Stimulated activated CD8-positive, alpha-beta memory T cell treated with anti-CD3 and anti-CD28 coated beads, Interleukin-4, amount 100 ng/mL, for 48 hours (primary cell): ENCODE data around the gene SGMS1.
"Not testable (repeated sequence)": the region's sequence is repeated elsewhere in the genome, so short reads cannot be mapped to it uniquely, and the experiment has no call there.

Source experiments
- DNase-seq: peaks from one replicate; pipeline ENCODE4 v3.0.0-alpha.2; 2020

SGMS1 gene

DNA sequence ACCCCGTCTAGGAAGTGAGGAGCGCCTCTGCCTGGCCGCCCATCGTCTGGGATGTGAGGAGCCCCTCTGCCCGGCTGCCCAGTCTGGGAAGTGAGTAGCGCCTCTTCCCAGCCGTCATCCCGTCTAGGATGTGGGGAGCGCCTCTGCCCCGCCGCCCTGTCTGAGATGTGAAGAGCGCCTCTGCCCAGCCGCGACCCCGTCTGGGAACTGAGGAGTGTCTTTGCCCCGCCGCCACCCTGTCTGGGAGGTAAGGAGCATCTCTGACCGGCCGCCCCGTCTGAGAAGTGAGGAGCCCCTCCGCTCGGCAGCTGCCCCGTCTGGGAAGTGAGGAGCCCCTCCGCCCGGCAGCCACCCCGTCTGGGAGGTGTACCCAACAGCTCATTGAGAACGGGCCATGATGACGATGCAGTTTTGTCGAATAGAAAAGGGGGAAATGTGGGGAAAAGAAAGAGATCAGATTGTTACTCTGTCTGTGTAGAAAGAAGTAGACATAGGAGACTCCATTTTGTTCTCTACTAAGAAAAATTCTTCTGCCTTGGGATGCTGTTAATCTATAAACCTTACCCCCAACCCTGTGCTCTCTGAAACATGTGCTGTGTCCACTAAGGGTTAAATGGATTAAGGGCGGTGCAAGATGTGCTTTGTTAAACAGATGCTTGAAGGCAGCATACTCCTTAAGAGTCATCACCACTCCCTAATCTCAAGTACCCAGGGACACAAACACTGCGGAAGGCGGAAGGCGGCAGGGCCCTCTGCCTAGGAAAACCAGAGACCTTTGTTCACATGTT lies 267.9 kb downstream of the SGMS1 start:
- DNase-seq = not testable (repeated sequence)

DNA sequence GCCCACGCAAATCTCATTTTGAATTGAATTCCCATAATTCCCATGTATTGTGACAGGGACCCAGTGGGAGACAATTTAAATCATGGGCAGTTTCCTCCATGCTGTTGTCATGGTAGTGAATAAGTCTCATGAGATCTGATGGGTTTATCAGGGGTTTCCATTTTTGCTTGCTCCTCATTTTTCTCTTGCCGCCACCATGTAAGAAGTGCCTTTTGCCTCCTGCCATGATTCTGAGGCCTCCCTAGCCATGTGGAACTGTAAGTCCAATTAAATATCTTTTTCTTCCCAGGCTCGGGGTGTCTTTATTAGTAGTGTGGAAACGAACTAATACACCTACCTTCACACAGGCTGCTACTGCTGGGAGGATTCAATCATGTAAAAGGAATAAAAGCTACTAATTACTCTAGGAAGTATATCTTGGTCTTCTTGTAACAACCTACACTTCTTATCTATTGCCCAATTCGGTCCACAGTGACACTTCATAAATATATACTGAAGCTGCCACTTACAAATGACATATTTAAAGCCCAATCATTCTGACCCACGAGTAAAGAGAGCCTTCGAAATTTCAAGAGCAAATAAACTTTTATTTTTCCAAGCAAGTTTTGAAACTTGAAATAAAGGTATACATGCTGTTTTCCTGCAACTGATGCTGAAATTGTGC lies 272.1 kb downstream of the SGMS1 start:
- DNase-seq = no peak

DNA sequence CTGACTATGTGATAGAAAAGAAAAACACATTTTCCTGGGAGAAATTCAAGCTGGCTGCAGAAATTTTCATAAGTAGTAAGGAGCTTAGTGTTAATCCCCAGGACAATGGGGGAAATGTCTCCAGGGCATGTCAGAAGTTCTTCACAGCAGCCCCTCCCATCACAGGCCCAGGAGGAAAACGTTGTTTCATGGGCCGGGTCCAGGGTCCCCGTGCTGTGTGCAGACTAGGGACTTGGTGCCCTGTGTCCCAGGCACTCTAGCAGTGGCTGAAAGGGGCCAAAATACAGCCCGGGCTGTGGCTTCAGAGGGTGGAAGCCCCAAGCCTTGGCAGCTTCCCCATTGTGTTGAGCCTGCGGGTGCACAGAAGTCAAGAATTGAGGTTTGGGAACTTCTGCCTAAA lies 273.4 kb downstream of the SGMS1 start:
- no peak for DNase-seq

DNA sequence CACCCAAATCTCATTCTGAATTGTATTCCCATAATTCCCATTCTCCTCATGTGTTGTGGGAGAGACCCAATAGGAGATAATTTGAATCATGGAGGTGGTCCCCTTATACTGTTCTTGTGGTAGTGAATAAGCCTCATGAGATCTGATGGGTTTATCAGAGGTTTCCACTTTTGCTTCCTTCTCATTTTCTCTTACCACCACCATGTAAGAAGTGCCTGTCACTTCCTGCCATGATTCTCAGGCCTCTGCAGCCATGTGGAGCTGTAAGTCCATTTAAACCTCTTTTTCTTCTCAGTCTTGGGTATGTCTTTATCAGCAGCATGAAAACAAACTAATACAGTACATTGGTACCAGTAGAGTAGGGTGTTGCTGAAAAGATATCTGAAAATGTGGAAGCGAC lies 274.2 kb downstream of the SGMS1 start:
- no peak for DNase-seq

DNA sequence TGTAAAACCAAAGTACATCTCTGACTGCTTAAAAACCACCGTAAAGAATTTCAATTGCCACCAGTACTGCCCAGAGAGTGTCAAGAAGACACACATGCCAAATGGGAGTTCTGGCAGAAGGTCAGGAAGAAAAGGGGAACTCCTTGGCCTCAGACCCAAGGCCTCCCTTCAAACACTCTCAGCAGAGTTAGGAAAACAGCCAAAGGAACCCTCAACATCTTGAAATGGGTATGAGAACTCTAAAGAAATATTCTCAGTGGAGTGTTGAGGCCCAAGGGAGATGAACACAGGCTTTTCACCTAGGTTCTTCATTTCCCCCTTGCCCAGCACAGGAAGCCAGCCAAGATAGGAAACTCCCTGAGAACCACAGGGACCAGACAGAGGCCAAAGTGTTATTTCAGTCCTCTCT lies 276.4 kb downstream of the SGMS1 start:
- DNase-seq = no peak

DNA sequence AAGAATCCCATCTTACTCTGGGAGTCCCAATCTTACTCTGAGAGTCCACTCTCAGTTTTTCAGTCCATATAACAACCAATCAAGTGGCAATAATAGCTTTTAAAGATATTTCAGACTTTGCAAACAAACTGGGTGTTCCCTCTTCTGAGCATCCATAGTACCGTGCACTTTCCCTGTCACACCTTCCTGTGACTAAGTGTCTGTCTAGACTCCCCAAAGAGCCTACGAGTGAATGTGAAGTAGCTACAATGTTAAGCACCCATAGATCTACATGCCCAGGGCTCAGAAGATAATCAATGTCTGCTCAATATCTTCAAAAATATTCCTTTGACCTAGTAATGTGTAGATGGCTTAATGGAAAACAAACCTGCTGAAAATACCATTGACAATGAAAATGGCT lies 276.8 kb downstream of the SGMS1 start:
- DNase-seq = no peak

DNA sequence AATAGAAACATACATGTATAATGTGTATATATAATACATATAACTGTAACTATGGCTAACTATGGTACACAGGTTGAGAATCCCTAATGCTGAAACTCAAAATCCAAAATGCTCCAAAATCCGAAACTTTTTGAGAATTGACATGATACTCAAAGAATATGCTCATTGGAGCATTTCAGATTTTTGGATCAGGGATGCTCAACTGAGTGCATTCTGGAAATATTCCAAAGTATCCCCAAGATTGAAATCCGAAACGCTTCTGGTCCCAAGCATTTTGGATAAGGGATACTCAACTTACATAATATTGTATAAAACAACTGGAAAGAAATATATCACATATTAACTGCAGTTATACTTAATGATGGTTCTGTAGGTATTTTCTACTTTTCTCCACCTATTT lies 278.2 kb downstream of the SGMS1 start:
- no peak for DNase-seq

DNA sequence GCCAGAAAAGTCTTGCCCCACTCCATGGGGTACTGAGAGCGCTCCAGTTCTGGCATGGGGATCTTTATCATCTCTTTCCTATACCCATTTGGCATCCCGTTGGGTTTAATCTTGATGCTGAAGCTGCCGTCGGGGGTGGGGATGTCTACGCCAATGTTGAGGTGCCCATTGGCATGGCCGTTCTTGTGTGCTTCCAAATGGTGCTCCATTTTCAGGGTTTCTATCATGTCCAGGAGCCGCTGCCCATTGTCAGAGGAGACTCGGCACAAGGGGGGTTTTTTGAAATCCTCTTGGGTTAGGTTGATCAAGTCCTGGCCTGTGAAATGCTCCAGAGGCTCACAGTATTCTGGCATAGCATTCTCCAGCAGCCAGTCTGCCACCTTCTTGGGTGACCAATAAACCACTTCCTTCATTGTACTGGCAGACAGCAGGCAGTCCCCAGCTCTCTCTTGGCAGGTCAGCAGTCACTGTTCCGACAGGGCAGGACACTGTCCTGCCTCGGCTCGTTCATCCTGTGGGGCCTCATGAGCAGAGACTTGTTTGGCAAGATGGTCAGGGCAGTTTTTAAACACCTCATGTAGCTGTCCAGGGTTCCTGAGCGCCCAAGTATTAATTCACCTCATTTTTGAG lies 279.9 kb downstream of the SGMS1 start:
- no peak for DNase-seq

DNA sequence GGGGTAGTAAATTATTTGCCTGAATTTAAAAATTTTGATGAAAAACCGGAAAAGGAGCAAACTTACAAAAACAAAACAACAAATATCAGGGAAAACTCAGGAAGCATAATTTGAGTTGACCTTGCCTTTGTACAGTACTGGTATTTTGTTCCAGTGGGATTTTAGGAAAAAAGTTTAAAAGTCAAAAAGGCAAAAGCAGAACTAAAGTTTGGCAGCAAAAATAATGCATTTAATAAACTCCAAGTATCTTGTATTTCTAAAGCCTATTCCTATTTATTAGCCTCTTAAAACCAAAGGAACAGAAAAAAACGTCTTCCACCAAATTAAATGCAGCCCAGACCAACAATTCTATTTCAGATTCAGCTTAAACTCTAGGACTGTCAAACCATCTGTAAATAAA lies 281.8 kb downstream of the SGMS1 start:
- DNase-seq = no peak

DNA sequence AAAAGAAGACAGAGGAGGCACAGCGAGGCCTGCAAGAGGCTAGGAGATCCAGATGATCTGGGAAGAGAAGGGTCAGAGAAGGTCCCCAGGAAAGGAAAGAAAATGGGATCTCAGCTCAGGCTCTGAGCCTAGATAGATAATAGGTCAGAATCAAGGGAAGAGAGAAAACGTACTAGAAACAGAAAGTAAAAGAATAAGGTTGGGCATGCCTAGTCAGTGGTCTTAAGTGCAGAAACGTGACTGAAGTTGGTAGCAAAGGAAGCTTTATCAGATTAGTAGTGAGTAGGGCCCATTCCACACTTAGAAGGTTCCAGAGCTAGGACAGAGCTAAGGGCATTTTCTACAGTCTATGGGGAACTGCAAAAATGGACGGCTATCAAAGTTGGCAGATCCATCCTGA lies 287.6 kb downstream of the SGMS1 start:
- DNase-seq = no peak

DNA sequence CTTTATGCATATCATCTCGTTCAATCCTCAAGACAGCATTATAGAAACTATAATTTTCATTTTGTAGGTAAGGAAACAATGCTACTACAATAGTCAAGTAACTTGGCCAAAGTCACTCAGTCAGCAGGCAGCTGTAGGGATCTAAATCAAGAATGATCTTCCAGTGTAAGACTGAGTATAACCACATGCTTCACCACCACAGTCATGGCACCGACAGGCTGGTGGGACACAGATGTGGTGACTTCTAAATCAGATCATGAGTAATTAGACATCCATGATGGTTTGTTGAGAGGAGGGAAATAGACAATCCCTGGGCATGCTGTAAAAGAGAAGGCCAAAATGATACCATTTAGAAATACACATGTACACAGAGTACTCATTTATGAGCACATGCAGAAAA lies 288.4 kb downstream of the SGMS1 start:
- no peak for DNase-seq

DNA sequence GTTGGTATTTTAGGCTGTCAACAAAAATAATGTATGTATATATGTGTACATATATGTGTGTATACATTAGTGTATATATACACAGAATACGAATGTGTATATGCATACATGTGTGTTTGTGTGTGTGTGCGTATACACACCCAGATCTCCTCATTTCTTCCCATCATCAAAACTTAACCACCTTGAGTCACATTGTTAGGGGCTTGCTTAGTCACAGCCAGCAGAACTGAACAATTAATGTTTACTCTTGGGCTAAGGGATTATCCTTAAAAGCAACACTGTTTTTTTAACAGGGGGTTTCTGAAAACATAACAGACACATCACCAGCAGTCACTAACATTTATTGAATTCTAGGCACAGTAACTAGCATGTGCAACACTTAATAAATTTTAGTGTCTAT lies 289.5 kb downstream of the SGMS1 start:
- DNase-seq = no peak

DNA sequence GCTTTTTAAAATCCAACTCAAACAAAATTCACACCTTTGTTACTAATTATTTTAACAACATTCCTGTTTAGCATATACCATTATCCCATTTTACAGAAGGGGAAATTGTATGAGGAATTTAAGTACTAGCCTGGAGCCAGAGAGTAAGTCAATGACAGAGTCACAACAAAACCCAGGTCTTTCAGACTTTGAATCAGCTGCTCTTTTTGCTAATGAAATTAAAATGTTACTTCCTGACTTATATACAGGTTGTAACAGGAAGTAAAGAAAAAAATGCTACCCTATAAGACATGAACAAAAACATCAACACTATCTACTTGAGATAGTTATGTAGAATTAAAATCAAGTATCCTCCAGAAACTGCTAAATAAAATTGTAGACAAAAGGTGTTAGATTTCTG lies 289.9 kb downstream of the SGMS1 start:
- DNase-seq = no peak

DNA sequence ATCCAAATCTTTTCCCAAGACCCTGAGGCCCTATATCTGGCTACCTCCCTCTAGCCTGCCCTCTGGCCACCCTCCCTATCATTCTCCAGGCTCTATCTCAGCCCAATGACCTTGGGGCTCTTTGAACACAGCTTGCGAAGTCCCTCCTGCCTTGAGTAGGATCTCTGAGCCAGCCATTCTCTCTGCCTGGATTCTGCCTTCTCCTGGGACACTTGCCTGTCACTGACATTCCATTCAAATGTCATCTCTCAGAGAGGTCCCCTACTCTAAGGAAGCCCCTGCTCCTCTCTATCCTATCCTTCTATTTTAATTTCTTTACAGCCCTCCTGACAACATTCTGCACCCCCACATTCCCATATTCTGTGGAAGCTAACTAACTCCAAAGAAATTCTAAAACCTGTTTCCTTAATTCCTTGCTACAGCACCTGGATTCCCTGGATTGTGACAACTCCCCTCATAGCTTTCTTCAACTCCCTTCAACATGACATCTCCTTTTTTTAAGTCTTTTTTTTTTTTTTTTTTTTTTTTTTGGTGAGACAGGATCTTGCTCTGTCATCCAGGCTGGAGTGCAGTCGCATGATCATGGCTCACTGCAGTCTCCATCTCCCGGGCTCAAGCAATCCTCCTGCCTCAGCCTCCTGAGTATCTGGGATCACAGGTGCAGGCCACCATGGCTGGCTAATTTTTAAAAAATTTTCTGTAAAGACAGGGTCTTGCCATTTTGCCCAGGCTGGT lies 291.5 kb downstream of the SGMS1 start:
- no peak for DNase-seq

DNA sequence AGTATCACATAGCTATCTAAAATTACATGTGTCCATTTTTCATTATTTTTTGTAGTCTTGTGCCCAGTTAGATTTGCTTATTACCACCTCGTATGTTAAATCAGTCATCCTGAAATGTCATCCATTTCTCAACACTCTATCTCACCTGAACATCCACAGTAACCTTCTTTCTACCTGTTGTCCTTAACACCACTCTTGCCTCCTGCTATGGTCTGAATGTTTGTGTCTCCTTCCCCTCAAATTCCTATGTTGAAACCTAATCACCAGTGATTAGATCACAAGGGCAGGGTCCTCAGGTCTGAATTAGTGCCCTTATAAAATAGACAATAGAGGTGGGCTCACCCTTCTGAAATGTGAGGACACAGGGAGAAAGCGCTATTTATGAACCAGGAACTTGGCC lies 292.3 kb downstream of the SGMS1 start:
- no peak for DNase-seq

DNA sequence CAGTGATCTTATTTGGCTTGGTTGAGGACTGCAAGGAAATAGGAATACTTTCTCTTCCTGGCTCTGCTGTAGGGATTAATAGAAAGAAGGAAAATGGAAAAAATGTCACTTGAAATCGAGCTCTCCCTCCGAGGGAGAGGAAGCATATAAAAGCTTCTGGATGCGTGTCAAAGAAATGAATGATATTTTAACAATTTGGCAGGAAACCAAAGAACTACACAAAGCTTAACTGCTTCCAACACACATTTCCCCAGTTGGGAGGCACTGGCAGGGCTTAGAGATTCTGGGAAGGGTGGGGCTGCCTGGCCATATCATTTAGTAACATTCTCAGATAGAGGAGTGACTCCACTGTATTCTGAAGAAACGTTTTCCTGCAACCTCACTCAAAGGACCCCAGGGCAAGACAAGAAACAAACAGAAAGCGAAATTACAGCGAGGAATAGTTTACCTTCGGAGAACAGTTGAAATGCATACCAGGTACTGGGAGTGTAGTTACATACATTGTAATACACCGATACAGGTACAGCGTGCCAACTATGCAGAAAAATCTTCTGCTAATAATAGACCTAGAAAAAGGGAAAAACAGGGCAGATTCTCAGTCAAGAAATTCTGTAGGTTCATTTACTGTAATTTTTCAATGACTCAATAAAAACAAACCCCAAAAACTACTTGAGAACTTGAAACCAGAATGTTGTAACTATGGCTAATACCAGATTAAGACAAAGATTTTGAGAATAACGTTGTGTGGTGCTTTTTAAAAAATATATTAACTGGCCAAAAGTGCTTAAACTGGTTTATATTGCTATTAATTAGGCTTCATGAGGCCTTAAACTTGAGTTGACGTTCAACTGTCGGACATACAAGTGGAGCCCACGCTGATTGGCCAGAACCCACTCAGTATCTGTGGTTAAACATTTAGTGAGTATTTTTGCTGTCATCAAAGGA lies 296.7 kb downstream of the SGMS1 start:
- no peak for DNase-seq

DNA sequence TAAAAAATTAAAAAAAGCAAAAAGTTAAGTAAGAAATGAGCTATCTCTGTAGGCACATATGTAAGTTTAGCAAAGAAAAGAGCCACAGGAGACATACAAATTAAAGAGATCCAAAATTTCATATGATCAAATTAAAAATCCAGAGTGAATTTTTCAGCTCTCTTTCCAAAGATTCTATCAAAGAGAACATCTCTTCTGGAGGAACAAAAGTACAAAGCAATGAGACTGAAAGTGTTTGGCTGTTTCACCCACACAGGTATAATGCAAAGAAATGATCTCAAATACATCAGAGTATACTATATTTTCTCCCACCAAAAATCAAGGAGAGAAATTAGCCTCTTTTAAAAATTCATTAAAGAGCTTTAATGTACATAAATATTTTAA lies 297.6 kb downstream of the SGMS1 start:
- DNase-seq = no peak

DNA sequence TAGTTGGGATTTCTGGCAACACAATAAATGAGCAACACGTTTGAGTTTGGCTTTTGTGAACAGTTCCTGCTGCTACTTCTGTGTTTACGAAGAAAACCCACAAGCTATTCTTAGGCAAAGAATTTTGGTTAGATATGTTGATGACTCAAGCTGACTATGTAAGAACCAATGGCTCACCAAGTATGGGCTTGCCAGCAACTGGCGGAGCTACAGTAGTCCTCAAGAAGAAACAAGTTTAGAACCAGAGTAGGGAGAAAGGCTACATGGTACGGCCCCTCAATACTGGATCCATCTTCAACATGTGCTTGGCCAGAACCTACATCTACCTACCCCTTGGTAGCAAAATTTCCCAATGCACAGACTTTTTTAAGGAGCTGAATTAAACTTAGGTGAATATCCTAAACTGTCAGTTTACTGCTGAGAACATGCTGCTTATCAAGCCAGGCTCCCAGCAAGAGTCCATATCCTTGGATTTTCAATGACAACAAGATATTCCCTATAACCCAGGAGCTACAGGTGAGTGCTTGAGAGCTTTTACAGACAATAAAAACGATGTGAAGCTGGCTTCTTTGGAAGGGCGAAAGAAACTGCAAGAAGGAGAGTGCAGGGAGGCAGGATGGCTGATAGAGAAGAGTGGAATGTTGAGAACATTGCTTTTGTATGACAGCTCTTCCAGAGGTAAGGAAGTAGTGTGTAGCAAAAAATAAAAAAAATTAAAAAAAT lies 298.1 kb downstream of the SGMS1 start:
- peak; percentile 27 for DNase-seq

DNA sequence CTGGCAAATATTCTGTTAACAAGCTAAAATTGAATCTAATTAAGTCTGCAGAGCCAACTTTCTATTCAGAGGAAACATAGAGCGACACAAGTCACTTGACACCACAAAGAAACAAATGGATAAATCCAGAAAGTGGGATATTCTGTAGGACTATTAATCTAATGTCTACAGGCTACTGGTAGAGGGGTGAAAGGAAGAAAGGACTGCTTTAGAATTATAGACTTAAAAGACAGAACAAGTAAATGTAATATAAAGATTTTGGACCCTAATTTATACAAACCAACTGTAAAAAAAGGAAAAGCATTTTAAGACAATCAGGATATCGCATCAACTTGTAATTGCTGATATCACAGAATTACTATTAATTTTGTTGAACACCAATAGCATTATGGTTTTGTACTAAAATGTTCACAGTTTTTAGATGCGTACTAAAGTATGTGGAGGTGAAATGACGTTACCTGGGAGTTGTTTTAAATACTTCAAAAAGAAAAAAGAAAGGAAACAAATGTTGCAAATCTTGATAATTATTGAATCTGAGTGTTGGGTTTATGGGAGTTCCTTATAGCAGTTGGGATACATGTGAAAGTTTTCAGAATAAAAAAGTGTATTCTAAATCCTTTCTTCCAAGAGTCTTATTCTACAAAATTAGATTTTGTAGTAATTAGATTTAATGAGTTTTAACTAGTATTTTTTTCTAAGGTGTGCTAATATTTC lies 298.9 kb downstream of the SGMS1 start:
- no peak for DNase-seq

DNA sequence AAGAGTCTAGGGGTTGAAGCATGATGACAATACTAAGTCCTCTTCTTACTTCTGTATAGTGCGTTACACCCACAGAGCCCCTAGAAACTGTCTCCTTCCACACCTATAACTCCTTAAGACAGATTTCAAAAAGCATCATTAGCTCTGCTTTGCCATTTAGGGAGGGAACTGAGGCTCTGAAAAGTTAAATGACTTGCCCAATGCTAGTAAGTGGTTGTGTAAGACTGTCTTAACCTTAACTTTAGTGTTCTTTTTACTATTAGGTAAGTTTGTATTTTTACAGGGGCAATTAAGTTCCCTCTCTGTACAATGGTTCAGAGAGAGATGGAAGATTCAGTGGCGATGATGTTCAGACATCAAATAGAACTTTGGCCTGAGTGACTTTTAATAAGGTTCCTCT lies 299.7 kb downstream of the SGMS1 start:
- no peak for DNase-seq

DNA sequence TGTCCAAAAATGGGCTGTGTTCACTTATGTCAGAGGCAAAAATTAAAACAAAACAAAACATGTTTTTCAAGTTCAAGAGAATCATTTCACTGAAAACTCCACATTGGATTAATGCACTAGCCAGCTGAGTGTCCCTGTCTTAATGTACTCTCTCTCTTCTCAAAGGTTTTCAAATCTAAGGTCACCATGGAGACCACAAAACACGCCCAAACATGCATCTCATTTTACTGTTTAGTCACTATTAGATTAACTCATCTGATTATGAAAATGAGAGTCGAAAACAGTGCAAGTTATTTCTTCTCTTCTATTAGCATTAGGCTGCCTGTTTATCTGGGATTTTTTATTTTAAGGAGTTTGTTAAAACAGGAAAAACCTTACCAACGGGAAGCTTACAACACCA lies 301.7 kb downstream of the SGMS1 start:
- DNase-seq = no peak
